MM.1S (cell line): ENCODE measurements around the gene LUZP1.

Experiments
- DNase-seq: peaks from one replicate; pipeline ENCODE4 v3.0.0-alpha.2; 2015
- H2AFZ ChIP-seq: fragments of 300-600 bp; sonication (generic); 2 replicates; pipeline ENCODE4 v1.6.0; 2016; ENCODE audit warnings: antibody characterized with exemption, low read length
- H3F3A ChIP-seq: fragments of 300-600 bp; sonication (generic); 2 replicates; pipeline ENCODE4 v1.6.1; 2016; ENCODE audit warnings: mild to moderate bottlenecking, antibody characterized with exemption, low read length, moderate library complexity, mixed read lengths; ENCODE audit not compliant: insufficient read depth
- H3K27ac ChIP-seq: fragments of 300-600 bp; sonication (generic); 2 replicates; pipeline ENCODE4 v1.5.1; 2016; ENCODE audit warnings: mild to moderate bottlenecking, low read length
- H3K27me3 ChIP-seq: fragments of 300-600 bp; sonication (generic); replicated peaks from 2 replicates; pipeline ENCODE4 v1.6.0; 2016; ENCODE audit warnings: low read length; ENCODE audit not compliant: insufficient read depth
- H3K36me3 ChIP-seq: fragments of 300-600 bp; sonication (generic); replicated peaks from 2 replicates; pipeline ENCODE4 v1.6.1; 2016; ENCODE audit warnings: mild to moderate bottlenecking, low read length, mixed read lengths; ENCODE audit not compliant: insufficient read depth
- H3K4me1 ChIP-seq: fragments of 300-600 bp; sonication (generic); 2 replicates; pipeline ENCODE4 v1.6.1; 2016; ENCODE audit warnings: low read length, mixed read lengths
- H3K4me2 ChIP-seq: fragments of 300-600 bp; sonication (generic); 2 replicates; pipeline ENCODE4 v1.6.0; 2016; ENCODE audit warnings: low read depth, low read length
- H3K4me3 ChIP-seq: fragments of 300-600 bp; sonication (generic); 2 replicates; pipeline ENCODE4 v1.5.1; 2016; ENCODE audit warnings: low read length, mixed read lengths
- H3K79me2 ChIP-seq: fragments of 300-600 bp; sonication (generic); 2 replicates; pipeline ENCODE4 v1.6.1; 2016; ENCODE audit warnings: mixed run types, low read length, mixed read lengths
- H3K9ac ChIP-seq: fragments of 300-600 bp; sonication (generic); 2 replicates; pipeline ENCODE4 v1.6.1; 2016; ENCODE audit warnings: low read length, mixed read lengths
- H3K9me2 ChIP-seq: fragments of 300-600 bp; sonication (generic); replicated peaks from 2 replicates; pipeline ENCODE4 v1.6.1; 2016; ENCODE audit warnings: mild to moderate bottlenecking, low read length, mixed read lengths; ENCODE audit not compliant: insufficient read depth
- H3K9me3 ChIP-seq: fragments of 300-600 bp; sonication (generic); replicated peaks from 2 replicates; pipeline ENCODE4 v1.6.1; 2016; ENCODE audit warnings: mild to moderate bottlenecking, low read length, mixed read lengths; ENCODE audit not compliant: insufficient read depth
- H4K20me1 ChIP-seq: fragments of 300-600 bp; sonication (generic); 2 replicates; pipeline ENCODE4 v1.6.1; 2016; ENCODE audit warnings: mild to moderate bottlenecking, low read length, moderate library complexity, mixed read lengths; ENCODE audit not compliant: insufficient read depth
- CTCF ChIP-seq: fragments of 300-600 bp; sonication (generic); IDR thresholded peaks from 2 replicates; pipeline ENCODE4 v1.5.1; 2016; ENCODE audit warnings: antibody characterized with exemption, low read length, mixed read lengths
- EZH2 ChIP-seq: fragments of 300-600 bp; sonication (generic); optimal IDR thresholded peaks from 2 replicates; pipeline ENCODE3; 2017; ENCODE audit warnings: low read depth, mild to moderate bottlenecking, antibody characterized with exemption, low read length, mixed read lengths
- EZH2phosphoT487 ChIP-seq: fragments of 300-600 bp; sonication (generic); IDR thresholded peaks from 2 replicates; pipeline ENCODE4 v1.6.1; 2018; ENCODE audit warnings: antibody characterized with exemption, low read length

Gene LUZP1

DNA sequence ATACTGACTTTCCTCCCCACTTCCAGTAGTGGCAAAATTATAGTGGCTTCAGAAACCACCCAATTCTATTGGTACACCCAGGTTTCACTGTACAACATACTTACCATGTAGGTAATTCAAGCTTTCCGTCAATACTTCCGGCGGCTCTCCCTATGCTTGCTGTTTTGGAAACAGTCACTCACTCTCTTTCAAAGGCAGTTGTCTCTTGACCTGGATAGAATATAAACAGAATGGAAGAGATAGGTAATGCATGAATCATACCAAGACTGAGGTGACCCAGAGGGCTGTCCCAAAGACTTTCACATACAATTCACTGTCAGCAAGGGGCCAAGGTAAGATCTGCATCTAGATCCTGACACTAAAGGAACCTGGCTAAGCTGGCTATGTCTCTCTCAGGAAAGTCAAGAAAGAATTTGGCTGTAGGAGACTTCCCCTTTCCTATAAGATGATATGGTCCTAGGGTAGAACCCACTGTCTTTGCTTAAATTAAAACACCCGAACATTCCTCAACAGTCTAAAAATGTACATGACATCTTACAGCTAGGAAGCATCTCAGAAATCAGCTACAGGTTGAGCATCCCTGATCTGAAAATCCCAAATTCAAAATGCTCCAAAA lies 59.6 kb downstream of the LUZP1 start:
- no peaks in the 10 kb centered on the region for H3K36me3 ChIP-seq
- H2AFZ ChIP-seq: no peak overlapping the region
- H3K4me3 ChIP-seq: no peak overlapping the region
- H3K4me2 ChIP-seq: no peak overlapping the region
- no peaks in the 10 kb centered on the region for H3K4me1 ChIP-seq
- H3F3A ChIP-seq: no peaks in the 10 kb centered on the region
- H3K9me3 ChIP-seq: no peaks in the 10 kb centered on the region
- H3K9ac ChIP-seq: no peak overlapping the region
- H3K27me3 ChIP-seq: no peaks in the 10 kb centered on the region
- no peak for DNase-seq
- no peaks in the 10 kb centered on the region for H3K79me2 ChIP-seq
- no peak overlapping the region for H3K27ac ChIP-seq
- H4K20me1 ChIP-seq: no peaks in the 10 kb centered on the region
- H3K9me2 ChIP-seq: no peaks in the 10 kb centered on the region
- no peak for TF ChIP-seq EZH2phosphoT487
- no peak for TF ChIP-seq CTCF

- H3K79me2 ChIP-seq: no peaks in the 10 kb centered on the region
- no peaks in the 10 kb centered on the region for H3K9me3 ChIP-seq
- no peak overlapping the region for H3K4me2 ChIP-seq
- no peaks in the 10 kb centered on the region for H3K9me2 ChIP-seq
- no peak overlapping the region for H3K4me3 ChIP-seq
- no peak for TF ChIP-seq EZH2phosphoT487
- TF ChIP-seq CTCF: no peak
- no peak for TF ChIP-seq EZH2
- no peaks in the 10 kb centered on the region for H4K20me1 ChIP-seq
- no peaks in the 10 kb centered on the region for H3K4me1 ChIP-seq
- no peak overlapping the region for H3K9ac ChIP-seq
- H3K27ac ChIP-seq: no peak overlapping the region
- H3K27me3 ChIP-seq: no peaks in the 10 kb centered on the region
- H3K36me3 ChIP-seq: no peaks in the 10 kb centered on the region
- DNase-seq: no peak
- H3F3A ChIP-seq: no peaks in the 10 kb centered on the region
- no peak overlapping the region for H2AFZ ChIP-seq
Observed at GRCh38 chr1:23103001-23103889, 65.4 kb downstream of the LUZP1 start.

GRCh38 chr1:23102289-23102688 lies 66.4 kb downstream of the LUZP1 start:
- Histone ChIP-seq H3K4me1 (no peaks in the 10 kb centered on the region), H3F3A (no peaks in the 10 kb centered on the region), H3K27me3 (no peaks in the 10 kb centered on the region), H3K4me3 (no peak overlapping the region), H3K9ac (no peak overlapping the region), H3K9me2 (no peaks in the 10 kb centered on the region), H3K79me2 (no peaks in the 10 kb centered on the region), H3K36me3 (no peaks in the 10 kb centered on the region), H3K4me2 (no peak overlapping the region), H2AFZ (no peak overlapping the region), H3K27ac (no peak overlapping the region), H3K9me3 (no peaks in the 10 kb centered on the region), H4K20me1 (no peaks in the 10 kb centered on the region)
- TF ChIP-seq CTCF: no peak
- no peak for TF ChIP-seq EZH2
- no peak for TF ChIP-seq EZH2phosphoT487
- DNase-seq: no peak
